ENCODE results near the gene ITPK1.

- TF ChIP-seq, protein P1, sequence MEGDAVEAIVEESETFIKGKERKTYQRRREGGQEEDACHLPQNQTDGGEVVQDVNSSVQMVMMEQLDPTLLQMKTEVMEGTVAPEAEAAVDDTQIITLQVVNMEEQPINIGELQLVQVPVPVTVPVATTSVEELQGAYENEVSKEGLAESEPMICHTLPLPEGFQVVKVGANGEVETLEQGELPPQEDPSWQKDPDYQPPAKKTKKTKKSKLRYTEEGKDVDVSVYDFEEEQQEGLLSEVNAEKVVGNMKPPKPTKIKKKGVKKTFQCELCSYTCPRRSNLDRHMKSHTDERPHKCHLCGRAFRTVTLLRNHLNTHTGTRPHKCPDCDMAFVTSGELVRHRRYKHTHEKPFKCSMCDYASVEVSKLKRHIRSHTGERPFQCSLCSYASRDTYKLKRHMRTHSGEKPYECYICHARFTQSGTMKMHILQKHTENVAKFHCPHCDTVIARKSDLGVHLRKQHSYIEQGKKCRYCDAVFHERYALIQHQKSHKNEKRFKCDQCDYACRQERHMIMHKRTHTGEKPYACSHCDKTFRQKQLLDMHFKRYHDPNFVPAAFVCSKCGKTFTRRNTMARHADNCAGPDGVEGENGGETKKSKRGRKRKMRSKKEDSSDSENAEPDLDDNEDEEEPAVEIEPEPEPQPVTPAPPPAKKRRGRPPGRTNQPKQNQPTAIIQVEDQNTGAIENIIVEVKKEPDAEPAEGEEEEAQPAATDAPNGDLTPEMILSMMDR (IDR thresholded peaks at IDR 0.05) = no peak
- TF ChIP-seq EP300 (IDR thresholded peaks at IDR 0.05) = no peak
- no peak for TF ChIP-seq POLR2A (IDR thresholded peaks at IDR 0.05; ENCODE audit: low read depth)
These were observed 21.4 kb downstream of the ITPK1 start for GRCh38 chr14:93094121-93094918.

Data from esophagus muscularis mucosa (tissue), 4 donors.